ENCODE results near the gene HPS5.

HPS5 gene

DNA sequence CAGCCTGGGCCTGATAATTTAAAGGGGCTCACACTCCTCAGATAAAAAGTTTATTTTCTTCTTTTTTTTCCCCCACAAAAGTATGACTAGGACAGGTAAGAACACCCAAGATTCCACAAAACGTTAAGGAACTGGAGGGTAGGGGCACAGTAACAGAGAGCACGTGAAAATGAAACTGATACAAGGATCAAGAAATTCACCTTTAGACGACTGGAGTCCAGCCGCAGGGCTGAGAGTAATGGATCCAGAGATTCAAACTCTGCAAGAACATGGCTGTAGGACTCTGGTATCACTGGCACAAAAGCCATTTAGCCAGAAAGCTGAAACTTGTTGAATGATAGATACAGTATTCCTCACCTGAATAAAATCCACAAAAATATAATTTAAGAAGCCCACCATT, 4.4 kb downstream of the HPS5 start:
- no peak for DNase-seq (ENCODE audit: low read depth)
- TF ChIP-seq, protein P1, sequence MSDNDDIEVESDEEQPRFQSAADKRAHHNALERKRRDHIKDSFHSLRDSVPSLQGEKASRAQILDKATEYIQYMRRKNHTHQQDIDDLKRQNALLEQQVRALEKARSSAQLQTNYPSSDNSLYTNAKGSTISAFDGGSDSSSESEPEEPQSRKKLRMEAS (IDR thresholded peaks at IDR 0.05; ENCODE audit: low read depth, low read length), result no peak
- TF ChIP-seq, protein P2, sequence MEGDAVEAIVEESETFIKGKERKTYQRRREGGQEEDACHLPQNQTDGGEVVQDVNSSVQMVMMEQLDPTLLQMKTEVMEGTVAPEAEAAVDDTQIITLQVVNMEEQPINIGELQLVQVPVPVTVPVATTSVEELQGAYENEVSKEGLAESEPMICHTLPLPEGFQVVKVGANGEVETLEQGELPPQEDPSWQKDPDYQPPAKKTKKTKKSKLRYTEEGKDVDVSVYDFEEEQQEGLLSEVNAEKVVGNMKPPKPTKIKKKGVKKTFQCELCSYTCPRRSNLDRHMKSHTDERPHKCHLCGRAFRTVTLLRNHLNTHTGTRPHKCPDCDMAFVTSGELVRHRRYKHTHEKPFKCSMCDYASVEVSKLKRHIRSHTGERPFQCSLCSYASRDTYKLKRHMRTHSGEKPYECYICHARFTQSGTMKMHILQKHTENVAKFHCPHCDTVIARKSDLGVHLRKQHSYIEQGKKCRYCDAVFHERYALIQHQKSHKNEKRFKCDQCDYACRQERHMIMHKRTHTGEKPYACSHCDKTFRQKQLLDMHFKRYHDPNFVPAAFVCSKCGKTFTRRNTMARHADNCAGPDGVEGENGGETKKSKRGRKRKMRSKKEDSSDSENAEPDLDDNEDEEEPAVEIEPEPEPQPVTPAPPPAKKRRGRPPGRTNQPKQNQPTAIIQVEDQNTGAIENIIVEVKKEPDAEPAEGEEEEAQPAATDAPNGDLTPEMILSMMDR (IDR thresholded peaks at IDR 0.05; ENCODE audit: low read depth, low read length), result no peak
- TF ChIP-seq POLR2A (IDR thresholded peaks at IDR 0.05; ENCODE audit: extremely low read depth, insufficient read length) (no peak), MYC (IDR thresholded peaks at IDR 0.05; ENCODE audit: low read depth, low read length) (no peak)
- H3K4me3 ChIP-seq (ENCODE audit: low read depth, low read length), result no peak overlapping the region

DNA sequence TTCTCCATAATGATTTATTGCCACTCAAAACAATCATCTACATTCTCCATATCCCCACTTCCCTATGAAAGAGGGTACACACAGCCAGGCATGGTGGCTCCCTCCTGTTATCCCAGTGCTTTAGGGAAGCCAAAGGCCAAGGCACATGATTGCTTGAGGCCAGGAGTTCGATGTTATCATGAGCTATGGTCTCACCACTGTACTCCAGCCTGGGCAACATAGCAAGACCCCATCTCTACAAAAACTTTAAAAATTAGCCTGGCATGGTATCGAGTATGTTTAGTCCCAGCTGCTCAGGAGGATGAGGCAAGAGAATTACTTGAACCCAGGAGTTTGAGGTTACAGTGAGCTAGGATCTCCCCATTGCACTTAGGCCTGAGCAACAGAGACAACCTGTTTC, 6.0 kb downstream of the HPS5 start:
- TF ChIP-seq, protein P1 (IDR thresholded peaks at IDR 0.05; ENCODE audit: low read depth, low read length), result no peak
- TF ChIP-seq POLR2A (IDR thresholded peaks at IDR 0.05; ENCODE audit: extremely low read depth, insufficient read length) (no peak), MYC (IDR thresholded peaks at IDR 0.05; ENCODE audit: low read depth, low read length) (no peak)
- TF ChIP-seq, protein P2 (IDR thresholded peaks at IDR 0.05; ENCODE audit: low read depth, low read length), result no peak
- no peak for DNase-seq (ENCODE audit: low read depth)
- H3K4me3 ChIP-seq (ENCODE audit: low read depth, low read length), result no peak overlapping the region

- TF ChIP-seq, protein P1 (IDR thresholded peaks at IDR 0.05; ENCODE audit: low read depth, low read length), result no peak
- TF ChIP-seq POLR2A (IDR thresholded peaks at IDR 0.05; ENCODE audit: extremely low read depth, insufficient read length) (no peak), MYC (IDR thresholded peaks at IDR 0.05; ENCODE audit: low read depth, low read length) (no peak)
- TF ChIP-seq, protein P2 (IDR thresholded peaks at IDR 0.05; ENCODE audit: low read depth, low read length), result no peak
- H3K4me3 ChIP-seq (ENCODE audit: low read depth, low read length), result no peak overlapping the region
- peak; percentile 15 for DNase-seq (ENCODE audit: low read depth)
Observed at GRCh38 chr11:18314784-18315523, 7.0 kb downstream of the HPS5 start.

- peak; percentile 61 for DNase-seq (ENCODE audit: low read depth)
- H3K4me3 ChIP-seq (ENCODE audit: low read depth, low read length), result no peak overlapping the region
Observed at GRCh38 chr11:18313965-18314763, 7.8 kb downstream of the HPS5 start.

DNA sequence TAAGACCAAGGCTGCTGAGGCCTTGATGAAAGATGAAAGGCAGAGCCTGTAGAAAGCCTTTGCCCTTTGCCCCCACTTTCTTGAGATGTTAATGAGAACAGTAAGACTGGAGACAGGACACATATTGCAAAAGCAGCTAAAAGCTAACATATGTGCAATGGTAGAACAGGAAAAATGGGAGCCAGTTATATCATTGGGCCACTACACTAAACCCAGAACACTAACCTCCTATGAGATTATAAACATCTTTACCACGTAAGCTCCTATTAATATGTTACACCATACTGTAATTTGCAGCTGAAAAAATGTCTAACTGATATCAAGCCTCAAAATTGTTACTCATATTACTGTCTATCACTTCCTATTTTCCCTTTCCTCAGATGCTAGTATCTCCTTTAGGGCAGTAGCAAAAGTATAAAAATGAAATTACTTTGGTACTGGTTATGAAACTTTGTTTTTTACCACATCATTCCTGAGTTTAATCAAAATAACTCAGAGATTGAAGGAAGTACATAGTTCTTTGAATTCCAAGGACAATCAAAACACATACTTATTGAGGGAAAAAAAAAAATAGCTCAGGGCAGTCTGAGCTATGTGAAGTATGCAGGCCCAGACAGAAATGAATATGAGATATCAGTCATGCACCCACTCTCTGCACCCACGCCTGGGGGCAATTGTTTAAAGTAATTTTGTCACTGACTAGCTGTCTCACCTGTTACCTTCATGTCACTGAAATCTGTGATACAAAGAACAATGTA, 9.1 kb downstream of the HPS5 start:
- no peak overlapping the region for H3K4me3 ChIP-seq (ENCODE audit: low read depth, low read length)
- TF ChIP-seq, protein P2 (IDR thresholded peaks at IDR 0.05; ENCODE audit: low read depth, low read length), result no peak
- TF ChIP-seq, protein P1 (IDR thresholded peaks at IDR 0.05; ENCODE audit: low read depth, low read length), result no peak
- TF ChIP-seq POLR2A (IDR thresholded peaks at IDR 0.05; ENCODE audit: extremely low read depth, insufficient read length) (no peak), MYC (IDR thresholded peaks at IDR 0.05; ENCODE audit: low read depth, low read length) (no peak)
- no peak for DNase-seq (ENCODE audit: low read depth)

More at GRCh38 chr11:18313965-18314763, 7.8 kb downstream of the HPS5 start:
- TF ChIP-seq, protein P2 (IDR thresholded peaks at IDR 0.05; ENCODE audit: low read depth, low read length), result no peak
- TF ChIP-seq, protein P1 (IDR thresholded peaks at IDR 0.05; ENCODE audit: low read depth, low read length), result no peak
- TF ChIP-seq MYC (IDR thresholded peaks at IDR 0.05; ENCODE audit: low read depth, low read length) (no peak), POLR2A (IDR thresholded peaks at IDR 0.05; ENCODE audit: extremely low read depth, insufficient read length) (no peak)
